ENCODE measurements around the gene ZNF207.

- no peak for TF ChIP-seq CTCF (IDR thresholded peaks at IDR 0.05)
- no peak for TF ChIP-seq POLR2A (IDR thresholded peaks at IDR 0.05)
- no peak for TF ChIP-seq EP300 (IDR thresholded peaks at IDR 0.05)
- TF ChIP-seq POLR2AphosphoS5 (IDR thresholded peaks at IDR 0.05), result no peak
Measured at GRCh38 chr17:32361270-32361669, 11.3 kb downstream of the ZNF207 start.

Data from stomach (tissue), 4 donors.